Activated naive CD4-positive, alpha-beta T cell treated with anti-CD3 and anti-CD28 coated beads, Interleukin-2, amount 50 U/mL, for 24 hours (primary cell): ENCODE data around the gene USH1C.
A peak's percentile ranks its signal among the peaks of the same experiment; 100 is the strongest.

Experiments used
- H3K27ac Mint-ChIP-seq: one replicate; pipeline ENCODE4 v1.8.0; 2021; ENCODE audit warnings: mild to moderate bottlenecking, mixed read lengths
- H3K27me3 Mint-ChIP-seq: one replicate; pipeline ENCODE4 v1.8.0; 2021; ENCODE audit warnings: mixed read lengths
- H3K36me3 Mint-ChIP-seq: one replicate; pipeline ENCODE4 v1.8.0; 2021; ENCODE audit warnings: mixed read lengths
- H3K4me1 Mint-ChIP-seq: one replicate; pipeline ENCODE4 v1.8.0; 2021; ENCODE audit warnings: mixed read lengths
- H3K4me3 Mint-ChIP-seq: one replicate; pipeline ENCODE4 v1.8.0; 2021; ENCODE audit warnings: mild to moderate bottlenecking, mixed read lengths
- H3K9me3 Mint-ChIP-seq: one replicate; pipeline ENCODE4 v1.8.0; 2021; ENCODE audit warnings: mixed read lengths

USH1C gene

DNA sequence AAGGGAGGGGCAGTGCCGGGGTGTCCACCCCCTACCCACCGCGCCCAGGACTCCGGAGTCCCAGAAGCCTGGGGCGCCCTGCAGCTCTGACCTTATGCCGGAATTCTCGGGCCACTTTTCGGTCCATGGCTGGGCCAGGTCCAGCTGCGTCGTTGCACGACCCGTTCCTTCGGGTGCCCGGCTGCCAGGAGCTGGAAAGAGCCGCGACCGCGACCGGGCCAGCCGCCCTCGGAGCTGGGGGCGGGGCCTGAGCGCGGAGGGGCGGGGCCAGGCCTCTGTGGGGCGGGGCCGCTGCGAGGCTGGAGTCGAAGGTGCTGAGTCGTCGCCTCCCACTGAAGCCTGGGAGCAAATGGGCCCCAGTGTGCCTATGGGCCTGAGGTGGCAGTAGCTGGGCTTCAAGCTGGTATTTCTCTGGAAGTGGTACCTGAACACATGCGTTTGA, at the start of gene USH1C:
Gene USH1C, minus strand, starts transcription at position 236 of the 442 bp plus-strand sequence. Its CDS starts 109 bp downstream, at position 127.
- Mint-ChIP-seq H3K27me3 (peaks cover 23% of the 10 kb centered on the region), H3K9me3 (no peaks in the 10 kb centered on the region), H3K36me3 (no peaks in the 10 kb centered on the region), H3K27ac (no peak within 1 kb of the TSS), H3K4me1 (no peaks in the 10 kb centered on the region), H3K4me3 (no peak within 1 kb of the TSS)

DNA sequence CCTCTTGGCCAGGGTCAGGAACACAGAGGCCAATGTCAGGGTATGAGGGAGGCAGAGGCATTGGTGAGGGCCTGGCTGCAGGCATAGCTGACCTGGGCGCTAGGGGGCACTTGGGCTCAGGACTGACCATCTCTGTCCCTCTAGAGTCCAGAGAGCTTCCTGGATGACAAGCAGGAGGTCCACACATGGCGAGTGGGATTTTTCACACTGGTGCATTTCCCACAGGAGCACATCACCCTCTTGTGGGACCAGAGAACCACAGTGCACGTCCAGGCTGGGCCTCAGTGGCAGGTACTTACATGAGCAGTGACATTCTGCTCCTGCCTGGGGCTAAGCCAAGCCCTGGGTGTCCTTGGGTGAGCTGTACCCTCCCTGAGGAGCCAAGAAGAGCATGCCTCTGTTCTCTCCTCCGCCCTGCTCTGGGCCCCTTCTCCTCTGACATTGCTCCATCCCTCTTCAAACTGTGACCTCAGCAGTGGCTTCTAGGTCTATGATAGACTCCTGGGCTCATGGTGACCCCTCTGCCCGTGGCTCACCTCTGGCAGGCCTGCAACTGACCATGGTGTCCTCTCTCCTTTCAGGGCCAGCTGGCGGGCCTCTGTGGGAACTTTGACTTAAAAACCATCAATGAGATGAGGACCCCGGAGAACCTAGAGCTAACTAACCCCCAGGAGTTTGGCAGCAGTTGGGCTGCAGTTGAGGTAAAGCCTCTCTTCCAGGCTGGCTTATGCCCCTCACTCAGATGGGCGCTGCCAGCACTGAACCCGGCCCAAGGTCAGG, 49.4 kb upstream of the USH1C start:
- Mint-ChIP-seq H3K4me1 (no peaks in the 10 kb centered on the region), H3K9me3 (no peaks in the 10 kb centered on the region), H3K27ac (peak overlapping the region; percentile 56), H3K4me3 (no peak overlapping the region), H3K27me3 (peaks cover 1% of the 10 kb centered on the region), H3K36me3 (no peaks in the 10 kb centered on the region)

DNA sequence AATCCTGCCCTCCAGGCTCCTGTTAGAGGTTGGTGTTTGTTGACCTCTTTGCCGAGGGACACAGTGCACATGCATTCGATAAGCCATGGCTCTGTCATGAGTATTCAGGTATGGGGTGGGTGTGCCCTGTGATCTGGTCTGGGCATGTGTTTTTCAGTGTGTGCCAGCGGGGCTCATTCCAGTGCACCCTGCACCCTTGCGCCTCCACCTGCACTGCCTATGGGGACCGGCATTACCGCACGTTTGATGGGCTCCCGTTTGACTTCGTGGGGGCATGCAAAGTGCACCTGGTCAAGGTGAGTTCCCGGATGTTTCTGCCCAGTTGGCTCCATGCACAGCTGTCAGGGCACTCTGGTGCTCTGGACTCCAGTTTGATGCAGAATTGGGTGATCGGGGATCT, 47.1 kb upstream of the USH1C start:
- H3K9me3 Mint-ChIP-seq, result no peaks in the 10 kb centered on the region
- no peaks in the 10 kb centered on the region for H3K4me1 Mint-ChIP-seq
- H3K27me3 Mint-ChIP-seq, result peaks cover 4% of the 10 kb centered on the region
- H3K36me3 Mint-ChIP-seq, result no peaks in the 10 kb centered on the region
- no peak overlapping the region for H3K27ac Mint-ChIP-seq
- no peak overlapping the region for H3K4me3 Mint-ChIP-seq

DNA sequence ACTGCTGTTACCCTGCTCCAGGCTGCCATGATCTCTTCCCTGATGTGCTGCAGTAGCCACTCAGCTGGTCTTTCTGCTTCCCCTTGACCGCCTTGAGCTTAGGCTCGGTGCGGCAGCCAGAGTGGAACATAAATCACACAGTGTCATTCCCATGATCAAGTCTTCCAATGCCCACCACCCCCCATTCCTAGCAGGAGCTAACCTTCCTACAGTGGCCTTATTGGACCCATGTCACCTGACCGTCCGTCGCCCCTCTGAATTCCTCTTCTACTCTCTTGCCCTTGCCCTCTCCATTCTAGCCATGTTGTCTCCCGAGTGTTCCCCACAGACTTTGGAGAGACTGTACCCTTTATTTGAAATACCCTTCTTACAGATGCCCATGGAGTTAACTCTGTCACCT, 46.2 kb upstream of the USH1C start:
- Mint-ChIP-seq H3K4me1 (no peaks in the 10 kb centered on the region), H3K36me3 (no peaks in the 10 kb centered on the region), H3K27me3 (peaks cover 7% of the 10 kb centered on the region), H3K9me3 (no peaks in the 10 kb centered on the region), H3K4me3 (no peak overlapping the region), H3K27ac (no peak overlapping the region)

DNA sequence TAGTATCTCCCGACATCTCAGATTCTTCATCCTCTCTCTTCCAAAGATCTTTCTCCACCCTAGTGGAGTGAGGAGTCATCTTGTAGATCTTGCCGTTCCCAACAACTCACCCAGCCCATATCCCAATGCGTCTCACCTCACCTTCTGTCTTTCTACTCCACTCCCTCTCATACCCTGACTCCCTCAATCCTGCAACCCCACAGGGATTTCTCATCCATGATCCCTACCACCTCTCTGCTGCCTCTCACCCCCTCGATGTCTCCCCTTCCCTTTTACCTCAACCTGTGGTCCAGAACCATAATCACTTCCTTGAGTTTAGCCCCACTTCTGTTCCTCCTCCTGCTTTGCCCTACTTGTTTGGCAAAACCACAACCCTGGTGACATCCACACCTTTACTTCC, 44.5 kb upstream of the USH1C start:
- Mint-ChIP-seq H3K9me3 (no peaks in the 10 kb centered on the region), H3K4me1 (no peaks in the 10 kb centered on the region), H3K27me3 (peaks cover 10% of the 10 kb centered on the region), H3K36me3 (no peaks in the 10 kb centered on the region), H3K27ac (no peak overlapping the region), H3K4me3 (no peak overlapping the region)

DNA sequence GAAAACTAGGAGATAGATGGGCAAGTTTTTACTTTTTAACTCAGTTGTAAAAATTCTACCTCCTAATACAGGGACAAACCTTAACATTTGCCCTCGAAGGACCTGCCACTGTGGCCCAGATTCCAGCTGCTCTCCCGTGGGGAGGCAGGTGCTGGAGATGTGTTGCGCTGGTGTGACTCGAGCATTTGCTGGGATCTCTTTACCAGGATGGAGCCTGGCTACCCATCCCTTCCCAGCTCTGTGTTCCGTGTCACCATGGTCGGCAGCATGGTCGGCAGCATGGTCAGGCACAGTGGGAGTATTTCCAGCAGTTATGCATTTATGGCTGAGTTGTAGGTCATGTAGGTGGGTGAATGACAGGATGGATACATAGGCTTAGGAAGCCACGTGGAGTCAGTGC, 44.0 kb upstream of the USH1C start:
- Mint-ChIP-seq H3K36me3 (no peaks in the 10 kb centered on the region), H3K4me1 (no peaks in the 10 kb centered on the region), H3K27me3 (peaks cover 10% of the 10 kb centered on the region), H3K4me3 (no peak overlapping the region), H3K9me3 (no peaks in the 10 kb centered on the region), H3K27ac (no peak overlapping the region)

DNA sequence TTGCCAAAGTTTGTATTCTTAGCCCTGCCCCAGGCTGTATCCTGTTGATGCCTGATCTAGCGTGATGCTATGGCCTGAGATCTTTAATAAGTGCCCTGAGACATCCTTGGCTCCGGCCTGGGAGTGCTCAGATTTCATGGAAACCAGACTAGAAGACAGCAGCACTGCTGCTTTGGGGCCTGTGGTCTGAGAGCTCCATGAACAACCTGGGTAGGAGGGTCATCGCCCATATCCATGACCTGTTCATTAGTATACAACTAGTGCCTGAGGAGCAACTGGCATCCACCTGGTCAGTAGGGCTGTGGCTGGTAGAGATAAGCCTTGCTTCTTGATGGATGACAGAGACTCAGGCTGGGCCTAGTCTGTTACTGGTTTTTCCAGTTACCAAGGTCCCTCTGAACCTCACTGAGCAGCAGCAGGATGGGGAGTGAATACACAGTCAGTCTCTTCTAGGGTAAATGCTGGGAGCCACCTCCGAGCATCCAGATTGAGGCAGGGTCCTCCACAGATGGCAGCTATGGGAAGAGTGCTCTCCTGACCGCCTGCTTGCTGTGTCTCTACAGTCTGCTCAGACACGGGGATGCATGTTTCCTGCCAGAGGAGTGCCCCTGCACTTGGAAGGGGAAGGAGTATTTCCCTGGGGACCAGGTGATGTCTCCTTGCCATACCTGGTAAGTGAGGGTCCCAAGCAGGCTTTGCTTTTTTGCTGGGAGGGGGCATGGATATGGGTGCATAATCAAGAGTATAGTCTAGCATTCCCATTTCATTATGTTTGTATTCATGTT, 41.9 kb upstream of the USH1C start:
- Mint-ChIP-seq H3K36me3 (no peaks in the 10 kb centered on the region), H3K4me3 (no peak overlapping the region), H3K4me1 (no peaks in the 10 kb centered on the region), H3K9me3 (no peaks in the 10 kb centered on the region), H3K27me3 (peaks cover 10% of the 10 kb centered on the region), H3K27ac (no peak overlapping the region)

DNA sequence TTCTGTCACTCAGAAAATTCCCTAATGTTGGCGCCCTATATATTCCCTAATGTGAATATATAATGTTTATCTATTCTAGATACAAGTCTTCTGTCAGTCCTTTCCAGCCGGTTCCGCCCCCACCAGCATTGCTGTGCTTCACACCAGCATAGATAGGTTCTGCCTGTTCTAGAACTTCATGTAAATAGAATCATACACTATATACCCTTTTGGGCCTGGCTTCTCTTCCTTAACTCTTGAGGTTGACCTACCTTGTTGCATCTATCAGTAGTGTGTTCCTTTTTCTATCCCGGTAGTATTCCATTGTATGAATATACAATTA, 37.5 kb upstream of the USH1C start:
- Mint-ChIP-seq H3K9me3 (no peaks in the 10 kb centered on the region), H3K27ac (no peak overlapping the region), H3K36me3 (no peaks in the 10 kb centered on the region), H3K27me3 (peaks cover 7% of the 10 kb centered on the region), H3K4me3 (no peak overlapping the region), H3K4me1 (no peaks in the 10 kb centered on the region)

DNA sequence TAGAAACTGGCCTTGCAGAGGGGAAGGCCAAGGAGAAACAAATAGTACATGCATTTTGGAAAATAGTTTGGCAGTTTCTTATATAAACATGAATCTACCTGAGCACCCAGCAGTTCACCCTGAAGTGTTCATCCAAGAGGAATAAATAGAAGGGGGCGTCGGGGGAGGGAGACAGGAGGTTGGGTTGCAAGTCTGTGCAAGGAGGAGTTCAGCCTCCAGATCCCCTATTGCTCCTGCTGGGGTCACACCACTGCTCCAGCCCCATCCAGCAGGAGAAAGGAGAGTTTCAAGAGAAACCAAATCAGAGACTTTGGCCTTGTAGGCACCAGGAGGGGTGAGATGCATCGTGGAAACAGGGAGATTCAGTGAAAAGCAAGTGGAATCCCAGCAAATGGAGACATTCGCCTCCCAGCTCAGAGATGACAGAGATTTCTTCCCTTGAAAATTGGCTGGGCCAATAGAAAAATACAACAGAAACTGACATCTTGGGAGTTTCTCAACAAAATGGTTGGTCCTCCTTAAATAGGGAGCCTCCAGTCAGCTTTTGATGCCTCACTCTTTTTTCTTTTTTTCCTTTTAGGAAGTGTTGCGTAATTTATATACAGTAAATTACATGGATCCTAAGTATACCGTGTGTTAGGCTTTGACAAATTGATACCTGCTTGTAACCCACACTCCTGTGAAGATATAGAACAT, 37.0 kb upstream of the USH1C start:
- Mint-ChIP-seq H3K27ac (no peak overlapping the region), H3K9me3 (no peaks in the 10 kb centered on the region), H3K27me3 (peaks cover 7% of the 10 kb centered on the region), H3K4me3 (no peak overlapping the region), H3K36me3 (no peaks in the 10 kb centered on the region), H3K4me1 (no peaks in the 10 kb centered on the region)

DNA sequence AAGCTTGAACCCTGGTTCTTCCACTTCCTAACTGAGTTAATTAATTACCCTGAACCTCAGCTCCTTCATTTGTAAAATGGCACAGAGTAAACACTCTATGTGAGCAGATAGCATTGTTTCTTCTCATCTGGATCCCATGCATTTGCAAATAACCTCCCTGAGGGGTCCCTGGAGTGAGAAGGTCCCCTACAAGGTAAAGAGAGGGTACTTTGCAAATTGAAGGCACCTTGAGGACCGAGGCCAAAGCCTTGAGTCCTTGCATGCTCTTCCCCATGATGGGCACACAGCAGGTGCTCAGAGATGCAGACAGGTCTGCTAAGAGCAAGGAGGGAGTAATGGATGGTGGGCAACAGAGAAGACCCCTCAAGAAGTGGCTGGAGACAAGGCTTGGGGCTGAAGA, 36.1 kb upstream of the USH1C start:
- H3K9me3 Mint-ChIP-seq, result no peaks in the 10 kb centered on the region
- no peaks in the 10 kb centered on the region for H3K4me1 Mint-ChIP-seq
- H3K4me3 Mint-ChIP-seq, result no peak overlapping the region
- H3K27ac Mint-ChIP-seq, result no peak overlapping the region
- H3K27me3 Mint-ChIP-seq, result peaks cover 2% of the 10 kb centered on the region
- H3K36me3 Mint-ChIP-seq, result no peaks in the 10 kb centered on the region

DNA sequence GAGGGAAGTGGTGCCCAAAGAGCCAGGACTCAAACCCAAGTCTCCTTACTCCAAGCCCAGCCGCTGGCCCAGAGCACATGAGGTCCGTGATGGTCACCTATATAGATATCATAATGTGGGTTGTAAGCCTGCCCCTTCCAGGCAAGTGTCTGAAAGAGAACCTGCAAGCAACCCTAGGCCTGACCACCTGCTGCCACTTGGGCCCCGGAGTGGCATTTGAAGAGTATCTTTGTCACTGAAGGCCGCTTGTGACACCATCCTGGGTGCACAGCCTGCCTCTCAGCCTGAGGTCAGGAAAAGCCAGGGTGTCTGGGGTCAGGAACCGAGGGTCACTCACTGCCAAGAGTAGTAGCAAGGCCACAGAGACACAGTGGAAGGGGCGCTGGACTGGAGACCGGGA, 35.2 kb upstream of the USH1C start:
- Mint-ChIP-seq H3K27ac (no peak overlapping the region), H3K4me1 (no peaks in the 10 kb centered on the region), H3K9me3 (no peaks in the 10 kb centered on the region), H3K36me3 (no peaks in the 10 kb centered on the region), H3K27me3 (peaks cover 2% of the 10 kb centered on the region), H3K4me3 (no peak overlapping the region)

DNA sequence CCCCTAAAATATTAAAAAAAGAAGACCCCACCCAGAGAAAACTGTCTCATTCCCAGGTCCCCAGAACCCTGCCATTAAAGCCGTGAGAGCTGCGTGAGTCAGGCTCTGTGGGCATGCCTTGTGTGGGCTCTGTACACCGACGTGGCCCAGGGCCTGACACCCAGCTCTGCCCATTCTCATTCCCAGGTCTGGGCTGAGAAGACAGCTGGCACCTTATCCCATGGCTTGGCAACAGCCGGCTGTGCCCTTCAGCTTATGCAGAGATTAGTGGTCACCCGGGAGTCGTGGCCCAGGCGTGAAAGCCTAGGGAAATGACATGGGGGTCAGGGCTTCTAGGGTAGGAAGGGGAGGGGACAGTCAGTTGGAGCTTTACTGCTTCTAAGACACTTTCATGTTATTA, 34.7 kb upstream of the USH1C start:
- Mint-ChIP-seq H3K27me3 (peaks cover 2% of the 10 kb centered on the region), H3K4me1 (no peaks in the 10 kb centered on the region)

DNA sequence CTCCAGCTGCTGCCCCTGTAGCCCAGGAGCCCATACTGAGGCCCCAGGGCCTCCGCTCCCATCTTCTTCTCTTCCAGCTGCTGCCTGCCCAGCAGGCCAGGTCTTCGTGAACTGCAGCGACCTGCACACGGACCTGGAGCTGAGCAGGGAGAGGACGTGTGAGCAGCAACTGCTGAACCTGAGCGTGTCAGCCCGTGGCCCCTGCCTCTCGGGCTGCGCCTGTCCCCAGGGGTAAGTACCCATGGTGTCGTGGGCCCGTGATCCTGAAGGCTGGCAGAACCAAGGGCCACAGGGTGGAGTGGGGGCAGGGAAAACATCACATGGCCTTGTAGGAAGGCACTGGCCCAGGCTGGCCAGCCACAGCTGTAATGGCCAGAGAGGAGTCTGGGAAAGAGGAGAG, 34.1 kb upstream of the USH1C start:
- Mint-ChIP-seq H3K9me3 (no peaks in the 10 kb centered on the region), H3K4me3 (no peak overlapping the region), H3K27ac (no peak overlapping the region), H3K36me3 (no peaks in the 10 kb centered on the region), H3K4me1 (no peaks in the 10 kb centered on the region), H3K27me3 (peaks cover 2% of the 10 kb centered on the region)

More for the DNA sequence above, 34.7 kb upstream of the USH1C start:
- Mint-ChIP-seq H3K36me3 (no peaks in the 10 kb centered on the region), H3K27ac (no peak overlapping the region), H3K9me3 (no peaks in the 10 kb centered on the region), H3K4me3 (no peak overlapping the region)

DNA sequence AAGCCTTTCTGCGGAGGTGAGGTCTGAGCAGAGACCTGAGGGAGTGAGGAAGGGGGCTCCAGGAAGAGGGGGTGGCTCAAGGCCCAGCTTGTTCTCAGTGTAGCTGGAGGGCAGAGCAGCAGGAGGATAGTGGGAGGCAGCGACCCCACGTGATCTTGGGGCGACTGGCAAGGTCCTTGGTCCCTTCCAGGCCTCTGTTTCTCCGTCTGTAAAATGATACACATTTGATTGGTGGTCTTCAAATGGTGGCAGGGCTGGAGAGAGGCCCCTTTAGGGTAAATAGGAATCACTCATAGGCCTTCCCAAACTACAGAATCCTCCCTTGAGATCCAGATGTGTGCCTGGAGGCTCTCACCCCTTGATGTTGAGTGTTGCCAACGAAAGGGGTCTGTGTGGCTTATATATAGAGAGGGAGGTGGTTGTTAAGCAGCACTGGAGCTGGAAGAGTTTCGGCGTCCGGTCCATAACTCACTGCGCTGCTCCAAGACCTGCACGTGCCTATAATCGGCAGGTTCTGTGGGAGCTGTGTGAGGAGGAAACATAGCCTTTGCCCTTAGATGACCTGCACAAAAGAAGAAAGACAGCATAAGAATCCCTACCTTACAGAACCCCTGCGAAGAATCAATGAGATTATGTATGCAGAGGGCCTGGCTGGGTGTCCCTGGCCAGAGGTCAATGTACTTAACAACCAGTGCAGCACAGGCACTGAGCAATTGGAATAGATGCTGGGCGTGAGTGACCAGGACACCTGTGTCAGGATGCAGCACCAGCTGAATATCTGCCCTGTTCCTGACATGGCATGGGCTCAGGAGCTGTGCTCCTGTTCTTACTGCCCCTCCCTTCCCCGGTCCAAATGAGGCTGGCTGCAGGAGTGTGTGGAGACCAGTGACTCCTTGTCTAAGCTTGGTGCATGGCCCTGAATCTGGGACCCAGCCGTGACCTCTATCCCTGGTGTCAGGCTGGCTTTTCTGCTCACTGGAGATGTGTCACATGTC, 31.5 kb upstream of the USH1C start:
- H3K36me3 Mint-ChIP-seq, result no peaks in the 10 kb centered on the region
- H3K27me3 Mint-ChIP-seq, result peaks cover 2% of the 10 kb centered on the region
- H3K27ac Mint-ChIP-seq, result no peak overlapping the region
- no peak overlapping the region for H3K4me3 Mint-ChIP-seq
- H3K4me1 Mint-ChIP-seq, result peaks cover 5% of the 10 kb centered on the region
- no peaks in the 10 kb centered on the region for H3K9me3 Mint-ChIP-seq
